COLO668 (cell line): ENCODE measurements around the gene LAPTM4A.
"Not testable (repeated sequence)": the region's sequence is repeated elsewhere in the genome, so short reads cannot be mapped to it uniquely, and the experiment has no call there.

Experiments used
- DNase-seq: peaks from one replicate; lab custom pipeline; 2025; ENCODE audit not compliant: unreplicated experiment; lab: John Stamatoyannopoulos, UW

LAPTM4A gene

GRCh38 chr2:20051532-20052228 lies at the start of gene LAPTM4A:
Gene LAPTM4A (minus strand): TSS chr2:20051628. CDS start chr2:20051520, 108 bp downstream.
- peak; percentile 97 for DNase-seq

GRCh38 chr2:20100711-20101110 lies 49.3 kb upstream of the LAPTM4A start:
- no peak for DNase-seq

GRCh38 chr2:20099780-20100179 lies 48.4 kb upstream of the LAPTM4A start:
- no peak for DNase-seq

GRCh38 chr2:20097889-20098714 lies 46.7 kb upstream of the LAPTM4A start:
- DNase-seq, result peak; percentile 79

GRCh38 chr2:20095469-20095868 lies 44.0 kb upstream of the LAPTM4A start:
- no peak for DNase-seq

- no peak for DNase-seq
These were observed 43.5 kb upstream of the LAPTM4A start for GRCh38 chr2:20094955-20095354.

GRCh38 chr2:20094142-20094755 lies 42.8 kb upstream of the LAPTM4A start:
- DNase-seq, result no peak

GRCh38 chr2:20093263-20094141 lies 42.1 kb upstream of the LAPTM4A start:
- peak; percentile 41 for DNase-seq

GRCh38 chr2:20092901-20093235 lies 41.4 kb upstream of the LAPTM4A start:
- DNase-seq, result no peak

- DNase-seq, result no peak
These were observed 40.9 kb upstream of the LAPTM4A start for GRCh38 chr2:20092226-20092900.

GRCh38 chr2:20091305-20091991 lies 40.0 kb upstream of the LAPTM4A start:
- no peak for DNase-seq

GRCh38 chr2:20089715-20090464 lies 38.5 kb upstream of the LAPTM4A start:
- no peak for DNase-seq

- DNase-seq, result not testable (repeated sequence)
These were observed 34.5 kb upstream of the LAPTM4A start for GRCh38 chr2:20085909-20086308.

GRCh38 chr2:20082812-20083211 lies 31.4 kb upstream of the LAPTM4A start:
- DNase-seq, result not testable (repeated sequence)

GRCh38 chr2:20081841-20082240 lies 30.4 kb upstream of the LAPTM4A start:
- DNase-seq, result no peak

GRCh38 chr2:20080839-20081415 lies 29.5 kb upstream of the LAPTM4A start:
- DNase-seq, result no peak

- no peak for DNase-seq
These were observed 29.0 kb upstream of the LAPTM4A start for GRCh38 chr2:20080428-20080827.

GRCh38 chr2:20079546-20080115 lies 28.2 kb upstream of the LAPTM4A start:
- DNase-seq, result no peak
